Thoracic aorta endothelial cell (primary cell): ENCODE results near the gene MDFI. TPM values are rescaled to one million over a fixed set of nuclear protein-coding genes. Genes with fewer than 3 reads are reported as not detected.

Source experiments
- small RNA-seq: library from RNA; depleted of rRNA; stranded (forward); fragments of <200 nt; gene quantifications from one replicate; pipeline ENCODE3, GENCODE V24; 2012
- total RNA-seq: library from RNA; depleted of rRNA; stranded (reverse); fragments of >200 nt; gene quantifications from 2 replicates; pipeline ENCODE4 v1.2.3, GENCODE V29; 2012

Gene MDFI, protein sequence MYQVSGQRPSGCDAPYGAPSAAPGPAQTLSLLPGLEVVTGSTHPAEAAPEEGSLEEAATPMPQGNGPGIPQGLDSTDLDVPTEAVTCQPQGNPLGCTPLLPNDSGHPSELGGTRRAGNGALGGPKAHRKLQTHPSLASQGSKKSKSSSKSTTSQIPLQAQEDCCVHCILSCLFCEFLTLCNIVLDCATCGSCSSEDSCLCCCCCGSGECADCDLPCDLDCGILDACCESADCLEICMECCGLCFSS
- 24.6 and 38.1 TPM in 2 replicates for total RNA-seq

GRCh38 chr6:41638002-41638934, at the start of gene MDFI:
TSS of gene MDFI (plus strand) at chr6:41638468. CDS start at chr6:41638750, 282 bp downstream.

Small RNA genes lying within 50 kb of the gene (small RNA-seq; reads per million reads assigned to genes)
- gene MIR4641, result not detected

Other genes starting within 250 kb of the MDFI start
- 4.7 and 9.0 TPM in 2 replicates for gene FOXP4, start 92.1 kb upstream of the MDFI start, total RNA-seq
- gene TFEB, start 97.1 kb downstream of the MDFI start, total RNA-seq, result 1.7 and 2.9 TPM in 2 replicates
- gene PGC, start 108.9 kb downstream of the MDFI start, total RNA-seq, result not detected in 2 replicates
- gene FRS3, start 141.4 kb downstream of the MDFI start, total RNA-seq, result 0.80 and 1.7 TPM in 2 replicates
- 2.7 and 3.3 TPM in 2 replicates for gene PRICKLE4, start 142.3 kb downstream of the MDFI start, total RNA-seq
- 172 and 198 TPM in 2 replicates for gene TOMM6, start 149.2 kb downstream of the MDFI start, total RNA-seq